GM10847 (cell line): ENCODE measurements around the gene KRTAP3-2.

Source experiments
- POLR2A ChIP-seq: IDR thresholded peaks from 2 replicates; pipeline ENCODE4 v1.6.1; 2011; ENCODE audit not compliant: insufficient read length; ENCODE audit errors: extremely low read depth

Gene KRTAP3-2

GRCh38 chr17:40993084-40993483 lies 6.6 kb downstream of the KRTAP3-2 start:
- no peak for TF ChIP-seq POLR2A

GRCh38 chr17:40992666-40993065 lies 7.0 kb downstream of the KRTAP3-2 start:
- TF ChIP-seq POLR2A, result no peak

GRCh38 chr17:40986920-40987319 lies 12.8 kb downstream of the KRTAP3-2 start:
- TF ChIP-seq POLR2A, result no peak

GRCh38 chr17:40984226-40984625 lies 15.5 kb downstream of the KRTAP3-2 start, which contains the start of gene KRT40:
KRT40 (minus strand) TSS chr17:40984326; CDS start chr17:40984273, 53 bp downstream.
- no peak for TF ChIP-seq POLR2A

- TF ChIP-seq POLR2A, result no peak
Observed at GRCh38 chr17:40981115-40981514, 18.6 kb downstream of the KRTAP3-2 start.

GRCh38 chr17:40980596-40980995 lies 19.1 kb downstream of the KRTAP3-2 start:
- TF ChIP-seq POLR2A, result no peak

GRCh38 chr17:40980117-40980516 lies 19.6 kb downstream of the KRTAP3-2 start:
- TF ChIP-seq POLR2A, result no peak

- TF ChIP-seq POLR2A, result no peak
Observed at GRCh38 chr17:40978575-40979151, 21.0 kb downstream of the KRTAP3-2 start.

GRCh38 chr17:40975516-40975915 lies 24.2 kb downstream of the KRTAP3-2 start:
- no peak for TF ChIP-seq POLR2A

GRCh38 chr17:40974366-40974765 lies 25.3 kb downstream of the KRTAP3-2 start:
- TF ChIP-seq POLR2A, result no peak

- no peak for TF ChIP-seq POLR2A
Observed at GRCh38 chr17:40967582-40967981, 32.1 kb downstream of the KRTAP3-2 start.

- no peak for TF ChIP-seq POLR2A
Observed at GRCh38 chr17:40966848-40967247, 32.9 kb downstream of the KRTAP3-2 start, which contains the start of gene KRT39. KRT39 (minus strand) TSS chr17:40966948; CDS start chr17:40966856, 92 bp downstream.

GRCh38 chr17:40963838-40964237 lies 35.9 kb downstream of the KRTAP3-2 start:
- TF ChIP-seq POLR2A, result no peak

- TF ChIP-seq POLR2A, result no peak
Observed at GRCh38 chr17:40962059-40962561, 37.6 kb downstream of the KRTAP3-2 start.

- TF ChIP-seq POLR2A, result no peak
Observed at GRCh38 chr17:40961591-40961990, 38.1 kb downstream of the KRTAP3-2 start.

GRCh38 chr17:40960144-40960543 lies 39.6 kb downstream of the KRTAP3-2 start:
- TF ChIP-seq POLR2A, result no peak
